Testis (tissue), 2 donors: ENCODE results near the gene AKAP10.

ENCODE experiments used
- POLR2A ChIP-seq: fragments of 450-650 bp; IDR thresholded peaks from one replicate; pipeline ENCODE4 v1.6.1; 2017; ENCODE audit warnings: antibody characterized with exemption, mild to moderate bottlenecking, moderate library complexity
- TF ChIP-seq, protein P1 (sequence below), 3 experiments: fragments of 450-650 bp in 2 of 3; fragments of 200-600 bp in 1 of 3; sonication (generic) in 1 of 3; IDR thresholded peaks; one replicate each; pipeline ENCODE4 v1.5.1; 2016 to 2019; ENCODE audit warnings: antibody characterized with exemption in 3 of 3, mild to moderate bottlenecking in 2 of 3, moderate library complexity in 1 of 3

DNA sequence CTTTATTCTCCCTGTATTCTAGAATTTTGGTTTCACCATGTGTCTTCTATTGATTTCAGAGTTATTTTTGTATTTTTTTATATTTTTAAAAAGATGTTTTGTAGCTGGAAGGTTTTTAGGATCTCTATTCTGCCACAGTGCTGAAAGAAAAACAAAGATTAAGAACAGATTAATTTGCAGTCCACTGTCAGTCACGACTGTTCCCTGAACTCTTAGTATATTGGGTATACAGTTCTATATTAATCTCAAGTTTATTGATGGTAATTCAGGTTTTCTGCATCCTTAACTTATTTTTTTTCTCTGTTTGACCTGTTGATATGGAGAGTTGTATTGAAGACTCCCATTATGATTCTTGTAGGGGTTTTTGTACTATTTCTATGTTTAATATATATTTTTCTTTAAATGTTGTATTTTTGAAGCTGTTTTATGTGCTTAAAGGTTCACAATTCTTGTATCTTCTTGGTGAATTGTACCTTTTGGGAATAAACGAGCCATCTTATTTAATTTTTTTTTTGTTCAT is 34.4 kb upstream of the AKAP10 start:
- TF ChIP-seq, protein P1, sequence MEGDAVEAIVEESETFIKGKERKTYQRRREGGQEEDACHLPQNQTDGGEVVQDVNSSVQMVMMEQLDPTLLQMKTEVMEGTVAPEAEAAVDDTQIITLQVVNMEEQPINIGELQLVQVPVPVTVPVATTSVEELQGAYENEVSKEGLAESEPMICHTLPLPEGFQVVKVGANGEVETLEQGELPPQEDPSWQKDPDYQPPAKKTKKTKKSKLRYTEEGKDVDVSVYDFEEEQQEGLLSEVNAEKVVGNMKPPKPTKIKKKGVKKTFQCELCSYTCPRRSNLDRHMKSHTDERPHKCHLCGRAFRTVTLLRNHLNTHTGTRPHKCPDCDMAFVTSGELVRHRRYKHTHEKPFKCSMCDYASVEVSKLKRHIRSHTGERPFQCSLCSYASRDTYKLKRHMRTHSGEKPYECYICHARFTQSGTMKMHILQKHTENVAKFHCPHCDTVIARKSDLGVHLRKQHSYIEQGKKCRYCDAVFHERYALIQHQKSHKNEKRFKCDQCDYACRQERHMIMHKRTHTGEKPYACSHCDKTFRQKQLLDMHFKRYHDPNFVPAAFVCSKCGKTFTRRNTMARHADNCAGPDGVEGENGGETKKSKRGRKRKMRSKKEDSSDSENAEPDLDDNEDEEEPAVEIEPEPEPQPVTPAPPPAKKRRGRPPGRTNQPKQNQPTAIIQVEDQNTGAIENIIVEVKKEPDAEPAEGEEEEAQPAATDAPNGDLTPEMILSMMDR (IDR thresholded peaks at IDR 0.05), result no peak
- TF ChIP-seq POLR2A, result no peak
